B cell (primary cell): Measurements from ENCODE around the gene ITIH1. TPM values are rescaled to one million over a fixed set of nuclear protein-coding genes. Genes with fewer than 3 reads are reported as not detected.

Experiments used
- ATAC-seq: fragments of 200-7000 bp; cut with Tn5 transposase; one replicate; pipeline ENCODE4 v1.10.0; 2021; ENCODE audit warnings: low read depth, mild to moderate bottlenecking, moderate number of reproducible peaks, moderate library complexity
- CTCF ChIA-PET: fragments of 350-600 bp; sonication (Branson Sonifier 250); formaldehyde crosslinking; loops from one replicate; lab custom pipeline; 2021; ENCODE audit warnings: antibody characterized with exemption, inconsistent platforms; lab: Charles Lee
- POLR2A ChIA-PET: fragments of 350-600 bp; sonication (Branson Sonifier 250); formaldehyde crosslinking; loops from one replicate; lab custom pipeline; 2021; ENCODE audit warnings: antibody characterized with exemption; lab: Charles Lee
- DNase-seq: peaks from one replicate; pipeline ENCODE4 v3.0.0; 2013
- H2AFZ ChIP-seq: 2 replicates; pipeline ENCODE4 v1.6.1; 2012; ENCODE audit warnings: mild to moderate bottlenecking, low read depth, low read length; ENCODE audit not compliant: insufficient read depth, poor library complexity, severe bottlenecking
- H3K27ac ChIP-seq, 2 donors: 1 replicate in 1 of 2; 2 replicates in 1 of 2; pipeline ENCODE4 v1.5.1; 2012 to 2013; ENCODE audit warnings: low read length in 2 of 2, mild to moderate bottlenecking in 2 of 2, moderate library complexity in 1 of 2
- H3K27me3 ChIP-seq, 4 experiments: fragments of 200-600 bp in 1 of 4; sonication (generic) in 1 of 4; replicated peaks in 1 of 4; 1 replicate in 2 of 4; 2 replicates in 2 of 4; pipeline versions ENCODE4 v1.6.1 to v1.7.0; 2013 to 2016; ENCODE audit warnings: low read length in 3 of 4, mild to moderate bottlenecking in 2 of 4, mixed read lengths in 1 of 4, moderate library complexity in 1 of 4; ENCODE audit not compliant: insufficient read depth in 4 of 4, control insufficient read depth in 3 of 4; ENCODE audit errors: control extremely low read depth in 1 of 4
- H3K36me3 ChIP-seq, 2 experiments: replicated peaks in 1 of 2; 1 replicate in 1 of 2; 2 replicates in 1 of 2; pipeline versions ENCODE4 v1.6.1 to v1.7.1; 2013; ENCODE audit warnings: low read length in 1 of 2; ENCODE audit not compliant: insufficient read depth in 2 of 2, control insufficient read depth in 1 of 2; ENCODE audit errors: control extremely low read depth in 1 of 2, extremely low read depth in 1 of 2
- H3K4me1 ChIP-seq, 2 donors: fragments of 200-600 bp in 1 of 2; sonication (generic) in 1 of 2; 1 replicate in 1 of 2; 2 replicates in 1 of 2; pipeline versions ENCODE4 v1.5.1 to v1.6.1; 2013 to 2017; ENCODE audit warnings: low read length in 2 of 2; ENCODE audit not compliant: control insufficient read depth in 2 of 2, insufficient read depth in 2 of 2
- H3K4me2 ChIP-seq: replicated peaks from 2 replicates; pipeline ENCODE3; 2012; ENCODE audit warnings: mild to moderate bottlenecking, low read depth, low read length; ENCODE audit not compliant: poor library complexity, severe bottlenecking
- H3K4me3 ChIP-seq, 5 experiments: fragments of 200-600 bp in 1 of 5; sonication (generic) in 1 of 5; 1 replicate in 3 of 5; 2 replicates in 2 of 5; pipeline versions ENCODE4 v1.5.1 to v1.7.0; 2011 to 2016; ENCODE audit warnings: low read length in 4 of 5, mild to moderate bottlenecking in 4 of 5, low read depth in 2 of 5, control low read depth in 1 of 5, moderate library complexity in 1 of 5; ENCODE audit not compliant: insufficient read depth in 1 of 5; ENCODE audit errors: control extremely low read depth in 1 of 5, extremely low read depth in 1 of 5
- H3K79me2 ChIP-seq: fragments of 200-600 bp; sonication (generic); one replicate; pipeline ENCODE4 v1.6.0; 2016; ENCODE audit warnings: low read length; ENCODE audit not compliant: control insufficient read depth, insufficient read depth
- H3K9ac ChIP-seq: fragments of 200-600 bp; sonication (generic); 2 replicates; pipeline ENCODE4 v1.6.1; 2017; ENCODE audit warnings: mild to moderate bottlenecking, low read length, moderate library complexity
- H3K9me3 ChIP-seq, 3 donors: one replicate each; pipeline versions ENCODE4 v1.6.1 to v1.7.1; 2013; ENCODE audit warnings: low read length in 2 of 3; ENCODE audit not compliant: control insufficient read depth in 2 of 3, insufficient read depth in 1 of 3; ENCODE audit errors: control extremely low read depth in 1 of 3
- H4K20me1 ChIP-seq: 2 replicates; pipeline ENCODE4 v1.6.0; 2012; ENCODE audit warnings: mild to moderate bottlenecking, low read length; ENCODE audit not compliant: insufficient read depth, control insufficient read depth, poor library complexity, severe bottlenecking
- H3K27ac Mint-ChIP-seq: one replicate; pipeline ENCODE4 v1.8.0; 2021; ENCODE audit warnings: mixed read lengths
- H3K27me3 Mint-ChIP-seq: one replicate; pipeline ENCODE4 v1.8.0; 2021; ENCODE audit warnings: mixed read lengths
- H3K4me1 Mint-ChIP-seq: one replicate; pipeline ENCODE4 v1.8.0; 2021; ENCODE audit warnings: mixed read lengths
- H3K4me3 Mint-ChIP-seq: one replicate; pipeline ENCODE4 v1.8.0; 2021; ENCODE audit warnings: mixed read lengths
- H3K9me3 Mint-ChIP-seq: one replicate; pipeline ENCODE4 v1.8.0; 2022; ENCODE audit warnings: mixed read lengths; ENCODE audit not compliant: insufficient read depth
- CTCF ChIP-seq: fragments of 200-600 bp; IDR thresholded peaks from one replicate; pipeline ENCODE4 v1.8.0; 2022; ENCODE audit warnings: antibody characterized with exemption, mild to moderate bottlenecking
- EZH2 ChIP-seq: IDR thresholded peaks from 2 replicates; pipeline ENCODE4 v1.6.1; 2012; ENCODE audit warnings: borderline replicate concordance, low read depth, mild to moderate bottlenecking, moderate library complexity, low read length; ENCODE audit not compliant: insufficient read depth, poor library complexity, severe bottlenecking
- WGBS: methylation state at CpG from one replicate; pipeline ENCODE4 v1.1.5; 2013; ENCODE audit warnings: missing lambda C conversion rate; ENCODE audit not compliant: insufficient coverage; 5-methylcytosine and 5-hydroxymethylcytosine counted together
- intact Hi-C: fragments of 100-400 bp; cut with micrococcal nuclease; formaldehyde crosslinking; loops from one replicate; pipeline ENCODE4 v1.10.0; 2022
- polyA plus RNA-seq: library from polyadenylated mRNA; depleted of rRNA; stranded (reverse); fragments of >200 nt; gene quantifications from 2 replicates; pipeline ENCODE4 v1.2.3, GENCODE V29; 2012
- total RNA-seq, 2 donors: library from RNA; stranded (reverse); fragments of 120-200 nt in 1 of 2; gene quantifications; 1 replicate in 1 of 2; 2 replicates in 1 of 2; pipeline versions ENCODE4 v1.2.3 to v1.2.4, GENCODE V29; 2013 to 2022

The ITIH1 gene
- total and polyA plus RNA-seq, 2 donors (not counting 1 experiment from before 2014, with no cell fraction given) = 2.0 TPM; not detected in 1

- Mint-ChIP-seq H3K27me3 (peaks cover 4% of the 10 kb centered on the region), H3K4me3 (peak overlapping the region; percentile 36), H3K9me3 (no peaks in the 10 kb centered on the region), H3K27ac (peak overlapping the region; percentile 91), H3K4me1 (peaks cover 14% of the 10 kb centered on the region)
- CTCF ChIA-PET = interaction anchor here (1.2 to 1.4 kb wide), 2 partner anchors 8 to 335 kb away, joined by 4 to 8 read pairs; partner anchors contain the start of gene NEK4
- Histone ChIP-seq H3K9me3 (no peaks in the 10 kb centered on the region), H3K4me3 (peak overlapping the region in 1 of 5 experiments; percentile 16), H3K79me2 (no peaks in the 10 kb centered on the region), H2AFZ (peak overlapping the region; percentile 56), H3K9ac (peak overlapping the region; percentile 30), H3K4me1 (peaks cover 14 to 19% of the 10 kb centered on the region in 2 donors), H3K36me3 (no peaks in the 10 kb centered on the region), H3K4me2 (peak overlapping the region; percentile 51), H3K27me3 (no peaks in the 10 kb centered on the region), H3K27ac (peak overlapping the region; percentile 88 to 90), H4K20me1 (no peaks in the 10 kb centered on the region)
- ATAC-seq (peak; percentile 93), DNase-seq (peak; percentile 92)
- TF ChIP-seq EZH2 (no peak), CTCF (no peak)
- 85% methylated on average over 6 of the region's 11 CpGs for WGBS
- intact Hi-C loops = loop anchor here (1.0 kb wide), 1 partner anchor 8 kb away; no protein-coding TSS in a partner anchor
- POLR2A ChIA-PET = interaction anchor here (0.5 to 1.9 kb wide), 2 partner anchors 8 to 75 kb away, joined by 8 to 15 read pairs; partner anchors contain the start of gene NEK4
These were observed 1.8 kb downstream of the ITIH1 start for GRCh38 chr3:52779011-52779836.
